ENCODE data around the gene FOXK2. TPM values are rescaled to one million over a fixed set of nuclear protein-coding genes. Genes with fewer than 3 reads are reported as not detected.

The FOXK2 gene
- total RNA-seq, 1 donor from 2014 or later: 42.5 TPM

GRCh38 chr17:82588266-82589175 lies 69.0 kb downstream of the FOXK2 start:
- no peak for DNase-seq (ENCODE audit: low read depth)
- peaks cover 1% of the 10 kb centered on the region for H3K36me3 ChIP-seq (ENCODE audit: control insufficient read depth, insufficient read depth, low read length)
- H3K27me3 ChIP-seq (ENCODE audit: control insufficient read depth, insufficient read depth, low read length): no peaks in the 10 kb centered on the region

GRCh38 chr17:82589851-82590180 lies 70.3 kb downstream of the FOXK2 start:
- Histone ChIP-seq H3K27me3 (ENCODE audit: control insufficient read depth, insufficient read depth, low read length) (no peaks in the 10 kb centered on the region), H3K36me3 (ENCODE audit: control insufficient read depth, insufficient read depth, low read length) (peaks cover 1% of the 10 kb centered on the region), H3K4me3 (ENCODE audit: low read depth, low read length) (no peak overlapping the region)
- no peak for DNase-seq (ENCODE audit: low read depth)
- TF ChIP-seq CTCF (IDR thresholded peaks at IDR 0.05; ENCODE audit: insufficient read depth, low read length, poor library complexity, severe bottlenecking): no peak

More at GRCh38 chr17:82588266-82589175, 69.0 kb downstream of the FOXK2 start:
- no peak overlapping the region for H3K4me3 ChIP-seq (ENCODE audit: low read depth, low read length)
- no peak for TF ChIP-seq CTCF (IDR thresholded peaks at IDR 0.05; ENCODE audit: insufficient read depth, low read length, poor library complexity, severe bottlenecking)

GRCh38 chr17:82590216-82590615 lies 70.7 kb downstream of the FOXK2 start:
- peaks cover 1% of the 10 kb centered on the region for H3K36me3 ChIP-seq (ENCODE audit: control insufficient read depth, insufficient read depth, low read length)
- no peak for DNase-seq (ENCODE audit: low read depth)
- no peak overlapping the region for H3K4me3 ChIP-seq (ENCODE audit: low read depth, low read length)
- TF ChIP-seq CTCF (IDR thresholded peaks at IDR 0.05; ENCODE audit: insufficient read depth, low read length, poor library complexity, severe bottlenecking): no peak
- H3K27me3 ChIP-seq (ENCODE audit: control insufficient read depth, insufficient read depth, low read length): no peaks in the 10 kb centered on the region

GRCh38 chr17:82590881-82591539 lies 71.5 kb downstream of the FOXK2 start:
- TF ChIP-seq CTCF (IDR thresholded peaks at IDR 0.05; ENCODE audit: insufficient read depth, low read length, poor library complexity, severe bottlenecking): no peak
- H3K36me3 ChIP-seq (ENCODE audit: control insufficient read depth, insufficient read depth, low read length): no peaks in the 10 kb centered on the region
- no peak for DNase-seq (ENCODE audit: low read depth)
- H3K27me3 ChIP-seq (ENCODE audit: control insufficient read depth, insufficient read depth, low read length): no peaks in the 10 kb centered on the region
- no peak overlapping the region for H3K4me3 ChIP-seq (ENCODE audit: low read depth, low read length)

GRCh38 chr17:82592289-82592766 lies 72.8 kb downstream of the FOXK2 start:
- no peak for TF ChIP-seq CTCF (IDR thresholded peaks at IDR 0.05; ENCODE audit: insufficient read depth, low read length, poor library complexity, severe bottlenecking)
- peaks cover 1% of the 10 kb centered on the region for H3K36me3 ChIP-seq (ENCODE audit: control insufficient read depth, insufficient read depth, low read length)
- H3K4me3 ChIP-seq (ENCODE audit: low read depth, low read length): no peak overlapping the region
- H3K27me3 ChIP-seq (ENCODE audit: control insufficient read depth, insufficient read depth, low read length): no peaks in the 10 kb centered on the region
- DNase-seq (ENCODE audit: low read depth): no peak

All from kidney epithelial cell (primary cell).